ENCODE results near the gene MARCHF3. TPM values are rescaled to one million over a fixed set of nuclear protein-coding genes. Genes with fewer than 3 reads are reported as not detected.

The MARCHF3 gene
- total RNA-seq, 1 experiment from 2014 or later: 16.1 TPM

- no peak for DNase-seq (ENCODE audit: low spot score)
- no peaks in the 10 kb centered on the region for H3K9me3 Mint-ChIP-seq
- peaks cover 2% of the 10 kb centered on the region; the same call in 1 of the 2 replicates for H3K36me3 Mint-ChIP-seq
- H3K27me3 Mint-ChIP-seq (ENCODE audit: low read depth): no peaks in the 10 kb centered on the region
- no peak overlapping the region for H3K4me3 Mint-ChIP-seq
- no peak overlapping the region for H3K27ac Mint-ChIP-seq
- ChIA-PET CTCF (no interaction called here), POLR2A (interaction anchor here (1.5 kb wide), 1 partner anchor 11 kb away, joined by 3 read pairs; no protein-coding TSS in a partner anchor)
- no peak for ATAC-seq
- no peak for TF ChIP-seq KAT7 (CRISPR knock-in tag; IDR thresholded peaks at IDR 0.05; ENCODE audit: borderline replicate concordance)
- TF ChIP-seq ZNF232 (CRISPR knock-in tag; IDR thresholded peaks at IDR 0.05): no peak
- TF ChIP-seq CDX4 (CRISPR knock-in tag; IDR thresholded peaks at IDR 0.05; ENCODE audit: borderline replicate concordance): no peak
- no peak for TF ChIP-seq TP53 (CRISPR knock-in tag; IDR thresholded peaks at IDR 0.05)
- no peak for TF ChIP-seq E2F5 (CRISPR knock-in tag; IDR thresholded peaks at IDR 0.05)
- TF ChIP-seq ZNF263 (CRISPR knock-in tag; IDR thresholded peaks at IDR 0.05; ENCODE audit: low read depth): no peak
- no peak for TF ChIP-seq ETV6 (CRISPR knock-in tag; IDR thresholded peaks at IDR 0.05)
- TF ChIP-seq ELF4 (CRISPR knock-in tag; IDR thresholded peaks at IDR 0.05; ENCODE audit: low read depth): no peak
- no peak for TF ChIP-seq CBFB (CRISPR knock-in tag; IDR thresholded peaks at IDR 0.05; ENCODE audit: low read depth)
- TF ChIP-seq ATF6 (CRISPR knock-in tag; IDR thresholded peaks at IDR 0.05): no peak
- TF ChIP-seq ZNF138 (CRISPR knock-in tag; conservative IDR thresholded peaks at IDR 0.05): no peak
- TF ChIP-seq ZNF532 (CRISPR knock-in tag; IDR thresholded peaks at IDR 0.05; ENCODE audit: borderline replicate concordance): no peak
- TF ChIP-seq PRDM15 (CRISPR knock-in tag; IDR thresholded peaks at IDR 0.05): no peak
- no peak for TF ChIP-seq ARID4B (CRISPR knock-in tag; IDR thresholded peaks at IDR 0.05; ENCODE audit: borderline replicate concordance)
- TF ChIP-seq MYBL2 (CRISPR knock-in tag; IDR thresholded peaks at IDR 0.05): no peak
- peaks cover 35% of the 10 kb centered on the region for H3K4me1 Mint-ChIP-seq
Measured at GRCh38 chr5:126936775-126937418, 93.5 kb downstream of the MARCHF3 start.

Measured in WTC11 (cell line).